K562 (cell line): ENCODE results near the gene CSTA. TPM values are rescaled to one million over a fixed set of nuclear protein-coding genes. Genes with fewer than 3 reads are reported as not detected.

ENCODE experiments used
- ATAC-seq: fragments of 200-7000 bp; cut with Tn5 transposase; 3 replicates; pipeline ENCODE4 v1.9.1; 2020; ENCODE audit warnings: moderate library complexity
- Bru-seq: library from RNA; stranded (reverse); fragments of 400-500 nt; gene quantifications from one replicate; lab custom pipeline; 2021; lab: Mats Ljungman, UMichigan
- BruChase-seq, 2 experiments: library from RNA; stranded (reverse); fragments of 400-500 nt; gene quantifications; one replicate each; lab custom pipeline; 2021; lab: Mats Ljungman, UMichigan
- BruUV-seq: library from RNA; stranded (reverse); fragments of 400-500 nt; replicated peaks from 2 replicates; lab custom pipeline; 2021; lab: Mats Ljungman, UMichigan
- CTCF ChIA-PET: fragments of 300-600 bp; formaldehyde crosslinking; extraction: SDS; loops from one replicate; lab custom pipeline; 2021; ENCODE audit warnings: low intra/inter-chr PET ratio; lab: Yijun Ruan, JAX
- POLR2A ChIA-PET: fragments of 300-600, 350-650 bp; sonication (Branson Sonifier 250); formaldehyde crosslinking; extraction: SDS; loops from one replicate; lab custom pipeline; 2021; ENCODE audit warnings: antibody characterized with exemption, inconsistent platforms; lab: Yijun Ruan, JAX
- DNase-seq, 4 experiments: peaks; one replicate each; pipeline versions ENCODE4 v3.0.0 to v3.0.0-alpha.2; 2011 to 2018; ENCODE audit warnings: low spot score in 3 of 4, mixed read lengths in 3 of 4; ENCODE audit errors: extremely low read depth in 1 of 4
- FAIRE-seq: peaks from 2 replicates; lab custom pipeline; 2011; peaks lifted over from hg19 to GRCh38; lab: Jason Lieb, UNC
- H2AFZ ChIP-seq: 2 replicates; pipeline ENCODE4 v1.6.0; 2011; ENCODE audit warnings: low read depth, low read length, control low read depth, inconsistent platforms
- H3K27ac ChIP-seq: fragments of 200-600 bp; 3 replicates; pipeline ENCODE4 v1.8.0; 2011; ENCODE audit warnings: low read depth, mild to moderate bottlenecking, control low read depth, inconsistent platforms, low read length, moderate library complexity, mixed read lengths; ENCODE audit errors: extremely low read depth
- H3K27me3 ChIP-seq, 2 experiments: fragments of 300-600 bp in 1 of 2; 2 replicates in 1 of 2; 3 replicates in 1 of 2; pipeline versions ENCODE4 v1.6.0 to v1.8.0; 2011; ENCODE audit warnings: inconsistent platforms in 2 of 2, low read length in 2 of 2, mild to moderate bottlenecking in 1 of 2, mixed read lengths in 1 of 2, moderate library complexity in 1 of 2; ENCODE audit not compliant: control insufficient read depth in 2 of 2, insufficient read depth in 2 of 2
- H3K36me3 ChIP-seq: fragments of 300-600 bp; 3 replicates; pipeline ENCODE4 v1.8.0; 2011; ENCODE audit warnings: mild to moderate bottlenecking, low read length, inconsistent platforms; ENCODE audit not compliant: control insufficient read depth, insufficient read depth
- H3K4me1 ChIP-seq, 2 experiments: fragments of 200-600 bp in 1 of 2; replicated peaks in 1 of 2; 2 replicates in 1 of 2; 3 replicates in 1 of 2; pipeline versions ENCODE4 v1.5.1 to v1.8.0; 2011; ENCODE audit warnings: inconsistent platforms in 2 of 2, low read length in 2 of 2, mild to moderate bottlenecking in 1 of 2, mixed read lengths in 1 of 2, moderate library complexity in 1 of 2; ENCODE audit not compliant: control insufficient read depth in 2 of 2, insufficient read depth in 2 of 2
- H3K4me2 ChIP-seq: 2 replicates; pipeline ENCODE4 v1.6.1; 2011; ENCODE audit warnings: low read length, control low read depth, inconsistent platforms, mixed read lengths; ENCODE audit not compliant: insufficient read depth
- H3K4me3 ChIP-seq: fragments of 200-600 bp; sonication (generic), shearing (Covaris generic); 2 replicates; pipeline ENCODE4 v1.5.1; 2016; ENCODE audit warnings: control low read depth, inconsistent platforms
- H3K79me2 ChIP-seq: fragments of 200-600 bp; 3 replicates; pipeline ENCODE4 v1.8.0; 2011; ENCODE audit warnings: low read length, inconsistent platforms; ENCODE audit not compliant: control insufficient read depth, insufficient read depth
- H3K9ac ChIP-seq, 2 experiments: 2 replicates each; pipeline versions ENCODE4 v1.6.0 to v1.6.1; 2011; ENCODE audit warnings: low read depth in 2 of 2, low read length in 2 of 2, control low read depth in 1 of 2, inconsistent platforms in 1 of 2, mild to moderate bottlenecking in 1 of 2, mixed read lengths in 1 of 2; ENCODE audit not compliant: insufficient read depth in 1 of 2
- H3K9me1 ChIP-seq: one replicate; pipeline ENCODE4 v1.6.0; 2011; ENCODE audit warnings: inconsistent platforms, mild to moderate bottlenecking, low read length, moderate library complexity; ENCODE audit not compliant: control insufficient read depth, insufficient read depth
- H3K9me3 ChIP-seq: replicated peaks from 2 replicates; pipeline ENCODE4 v1.5.1; 2011; ENCODE audit warnings: low read depth, low read length, inconsistent platforms; ENCODE audit not compliant: control insufficient read depth, insufficient read depth
- H4K20me1 ChIP-seq: replicated peaks from 2 replicates; pipeline ENCODE4 v1.6.1; 2011; ENCODE audit warnings: low read length, inconsistent platforms, mixed read lengths; ENCODE audit not compliant: control insufficient read depth, insufficient read depth
- ATF3 ChIP-seq, 2 experiments: fragments of 450-650 bp in 1 of 2; sonication (generic) in 1 of 2; formaldehyde crosslinking in 1 of 2; IDR thresholded peaks in 1 of 2; conservative IDR thresholded peaks in 1 of 2; 2 replicates each; pipeline versions ENCODE4 v1.6.1 to v1.8.1; 2016 to 2023; ENCODE audit warnings: mild to moderate bottlenecking in 2 of 2, moderate library complexity in 2 of 2, inconsistent platforms in 1 of 2, missing genetic modification reagents in 1 of 2
- ATF7 ChIP-seq: fragments of 450-650 bp; IDR thresholded peaks from 2 replicates; pipeline ENCODE4 v1.7.1; 2014; ENCODE audit warnings: mild to moderate bottlenecking, moderate library complexity
- HNRNPUL1 ChIP-seq: fragments of 200-400 bp; formaldehyde crosslinking; IDR thresholded peaks from 2 replicates; pipeline ENCODE4 v1.6.1; 2017; ENCODE audit warnings: low read length
- TARDBP ChIP-seq: fragments of 450-650 bp; IDR thresholded peaks from 2 replicates; pipeline ENCODE4 v1.6.1; 2016
- ZNF79 ChIP-seq: fragments of 250-450 bp; sonication (Bioruptor Pico); IDR thresholded peaks from 2 replicates; pipeline ENCODE4 v1.4.0; 2020; ENCODE audit warnings: low read depth, mild to moderate bottlenecking, moderate library complexity
- WGBS: fragments of 100-300 bp; shearing (Covaris generic); methylation state at CpG from one replicate; pipeline ENCODE4 v1.1.6; 2016; ENCODE audit warnings: low coverage, mixed read lengths; ENCODE audit not compliant: insufficient coverage; ENCODE audit errors: missing lambda C conversion rate; 5-methylcytosine and 5-hydroxymethylcytosine counted together
- in situ Hi-C: fragments of 300-500 bp; cut with MboI; formaldehyde crosslinking; loops from 4 replicates; pipeline ENCODE4 v1.15.0; 2018; ENCODE audit warnings: inconsistent platforms, mixed read lengths
- intact Hi-C: fragments of 100-400 bp; cut with micrococcal nuclease; formaldehyde crosslinking; loops from 2 replicates; pipeline ENCODE4 v1.14.2; 2022
- long read RNA-seq, 3 experiments: library from polyadenylated mRNA in 2 of 3; library from RNA in 1 of 3; unstranded in 2 of 3; stranded (forward) in 1 of 3; transcript quantifications; one replicate each; pipeline ENCODE4 v2.0.0, GENCODE V29; 2019 to 2022
- polyA minus RNA-seq, 3 experiments: library from RNA; depleted of rRNA, polyadenylated mRNA; stranded (reverse); fragments of >200 nt; gene quantifications; 2 replicates each; pipeline ENCODE4 v1.2.3, GENCODE V29; 2011
- polyA plus RNA-seq, 8 experiments: library from polyadenylated mRNA; depleted of rRNA in 4 of 8; stranded (reverse) in 5 of 8; unstranded in 3 of 8; fragments of >200 nt; fragmentation: Nextera tagmentation in 2 of 8; fragmentation: Illumina TruSeq in 1 of 8; extraction: Ambion mirVana in 2 of 8; extraction: Trizol in 1 of 8; gene quantifications; 2 replicates each; pipeline versions ENCODE4 v1.2.1 to v1.2.3, GENCODE V29; 2011 to 2014; ENCODE audit warnings: inconsistent platforms in 1 of 8, missing spikeins in 1 of 8
- total RNA-seq, 7 experiments: library from RNA; depleted of rRNA in 6 of 7; stranded (reverse); fragments of >200 nt in 6 of 7; fragmentation: Illumina TruSeq in 2 of 7; extraction: Trizol in 2 of 7; gene quantifications; 2 replicates each; pipeline versions ENCODE4 v1.2.1 to v1.2.3, GENCODE V29; 2011 to 2021; ENCODE audit warnings: low replicate concordance in 1 of 7
- TF ChIP-seq, protein P1 (sequence below): fragments of 450-650 bp; IDR thresholded peaks from 2 replicates; pipeline ENCODE4 v1.6.1; 2016; ENCODE audit warnings: mild to moderate bottlenecking, moderate library complexity

CSTA gene
- not detected in 2 replicates for total RNA-seq (2011; cell fraction: chromatin; rRNA removed; ENCODE audit: low replicate concordance)
- total RNA-seq (2011; cell fraction: nucleolus; rRNA removed): not detected in 2 replicates
- not detected in 2 replicates for total RNA-seq (2011; cell fraction: nucleoplasm; rRNA removed)
- 0.68 and 0.73 TPM in 2 replicates for total RNA-seq (2014; rRNA removed)
- total RNA-seq (2014; rRNA removed; fragmentation: Illumina TruSeq; extraction: Trizol): 1.5 and 2.0 TPM in 2 replicates
- total RNA-seq (2015; rRNA removed; fragmentation: Illumina TruSeq; extraction: Trizol): 3.1 and 3.7 TPM in 2 replicates
- 0.44 and 1.0 TPM in 2 replicates for total RNA-seq (2021)
- polyA plus RNA-seq (2011; rRNA removed): 0.11 TPM in 2 replicates
- polyA plus RNA-seq (2011; cell fraction: cytosol; rRNA removed): not detected in 2 replicates
- polyA plus RNA-seq (2011; cell fraction: nucleus; rRNA removed): not detected in 2 replicates
- polyA plus RNA-seq (2012): 1.2 and 26.8 TPM in 2 replicates
- polyA plus RNA-seq (2014; fragmentation: Illumina TruSeq; extraction: Trizol): 1.2 and 1.3 TPM in 2 replicates
- polyA plus RNA-seq (2014; fragmentation: Nextera tagmentation; extraction: Ambion mirVana): 1 to 10 TPM in 1 of 2 experiments, under 1 TPM in 1; 0.78 to 1.1 TPM
- 0.94 and 2.3 TPM in 2 replicates for polyA plus RNA-seq (2014; rRNA removed)
- not detected in 2 replicates for polyA minus RNA-seq (2011; rRNA and poly(A)+ RNA removed)
- not detected in 2 replicates for polyA minus RNA-seq (2011; cell fraction: cytosol; rRNA and poly(A)+ RNA removed)
- polyA minus RNA-seq (2011; cell fraction: nucleus; rRNA and poly(A)+ RNA removed): not detected in 2 replicates
- Bru-seq, nascent RNA: percentile 19 among the genes with signal in this experiment
- BruChase-seq, experiment 1, labeled RNA remaining after a 2-hour chase: percentile 26 among the genes with signal in this experiment
- percentile 27 among the genes with signal in this experiment for BruChase-seq, experiment 2, labeled RNA remaining after a 6-hour chase
- long read RNA-seq, experiment 1: 0 reads
- long read RNA-seq, experiment 2: 0 reads
- long read RNA-seq, experiment 3: 0 reads

DNA sequence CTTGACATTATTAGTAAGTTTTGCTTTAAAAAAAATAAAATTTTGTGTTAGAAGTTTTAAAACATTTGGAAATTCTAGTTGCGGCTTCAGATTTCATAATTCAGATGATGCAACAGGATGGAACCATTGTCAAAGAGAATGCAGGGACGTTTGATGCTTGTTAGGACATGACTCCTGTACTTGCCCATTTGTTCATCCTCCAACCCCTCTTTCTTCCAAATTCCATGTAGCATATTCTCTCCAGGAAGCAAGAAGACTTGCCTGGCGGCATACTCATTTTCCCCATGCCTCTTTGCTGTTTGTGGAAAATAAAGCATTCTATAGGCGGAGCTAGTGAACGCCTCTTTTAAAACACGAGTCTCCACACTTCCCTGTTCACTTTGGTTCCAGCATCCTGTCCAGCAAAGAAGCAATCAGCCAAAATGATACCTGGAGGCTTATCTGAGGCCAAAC lies at the start of gene CSTA:
Gene CSTA, plus strand, starts transcription at position 378 of the 453 bp plus-strand sequence. Its CDS starts 45 bp downstream, at position 423.
- ATAC-seq (peak; percentile 53), DNase-seq (no peak), FAIRE-seq (no peak)
- no peaks in the 10 kb centered on the region for H3K27me3 ChIP-seq
- H4K20me1 ChIP-seq: no peaks in the 10 kb centered on the region
- H3K4me1 ChIP-seq: no peaks in the 10 kb centered on the region
- H3K9me3 ChIP-seq: no peaks in the 10 kb centered on the region
- H3K9ac ChIP-seq: no peak within 1 kb of the TSS
- no peaks in the 10 kb centered on the region for H3K79me2 ChIP-seq
- BruUV-seq: no TSS peak
- in situ Hi-C loops: no loop called here
- no peak within 1 kb of the TSS for H3K27ac ChIP-seq
- H2AFZ ChIP-seq: no peak within 1 kb of the TSS
- POLR2A ChIA-PET: no interaction called here
- intact Hi-C loops: no loop called here
- H3K36me3 ChIP-seq: no peaks in the 10 kb centered on the region
- WGBS: 3% methylated on average over 6 of the region's 6 CpGs
- H3K9me1 ChIP-seq: no peaks in the 10 kb centered on the region
- H3K4me3 ChIP-seq: no peak within 1 kb of the TSS
- H3K4me2 ChIP-seq: no peak within 1 kb of the TSS
- CTCF ChIA-PET: no interaction called here
- TF ChIP-seq, protein P1, sequence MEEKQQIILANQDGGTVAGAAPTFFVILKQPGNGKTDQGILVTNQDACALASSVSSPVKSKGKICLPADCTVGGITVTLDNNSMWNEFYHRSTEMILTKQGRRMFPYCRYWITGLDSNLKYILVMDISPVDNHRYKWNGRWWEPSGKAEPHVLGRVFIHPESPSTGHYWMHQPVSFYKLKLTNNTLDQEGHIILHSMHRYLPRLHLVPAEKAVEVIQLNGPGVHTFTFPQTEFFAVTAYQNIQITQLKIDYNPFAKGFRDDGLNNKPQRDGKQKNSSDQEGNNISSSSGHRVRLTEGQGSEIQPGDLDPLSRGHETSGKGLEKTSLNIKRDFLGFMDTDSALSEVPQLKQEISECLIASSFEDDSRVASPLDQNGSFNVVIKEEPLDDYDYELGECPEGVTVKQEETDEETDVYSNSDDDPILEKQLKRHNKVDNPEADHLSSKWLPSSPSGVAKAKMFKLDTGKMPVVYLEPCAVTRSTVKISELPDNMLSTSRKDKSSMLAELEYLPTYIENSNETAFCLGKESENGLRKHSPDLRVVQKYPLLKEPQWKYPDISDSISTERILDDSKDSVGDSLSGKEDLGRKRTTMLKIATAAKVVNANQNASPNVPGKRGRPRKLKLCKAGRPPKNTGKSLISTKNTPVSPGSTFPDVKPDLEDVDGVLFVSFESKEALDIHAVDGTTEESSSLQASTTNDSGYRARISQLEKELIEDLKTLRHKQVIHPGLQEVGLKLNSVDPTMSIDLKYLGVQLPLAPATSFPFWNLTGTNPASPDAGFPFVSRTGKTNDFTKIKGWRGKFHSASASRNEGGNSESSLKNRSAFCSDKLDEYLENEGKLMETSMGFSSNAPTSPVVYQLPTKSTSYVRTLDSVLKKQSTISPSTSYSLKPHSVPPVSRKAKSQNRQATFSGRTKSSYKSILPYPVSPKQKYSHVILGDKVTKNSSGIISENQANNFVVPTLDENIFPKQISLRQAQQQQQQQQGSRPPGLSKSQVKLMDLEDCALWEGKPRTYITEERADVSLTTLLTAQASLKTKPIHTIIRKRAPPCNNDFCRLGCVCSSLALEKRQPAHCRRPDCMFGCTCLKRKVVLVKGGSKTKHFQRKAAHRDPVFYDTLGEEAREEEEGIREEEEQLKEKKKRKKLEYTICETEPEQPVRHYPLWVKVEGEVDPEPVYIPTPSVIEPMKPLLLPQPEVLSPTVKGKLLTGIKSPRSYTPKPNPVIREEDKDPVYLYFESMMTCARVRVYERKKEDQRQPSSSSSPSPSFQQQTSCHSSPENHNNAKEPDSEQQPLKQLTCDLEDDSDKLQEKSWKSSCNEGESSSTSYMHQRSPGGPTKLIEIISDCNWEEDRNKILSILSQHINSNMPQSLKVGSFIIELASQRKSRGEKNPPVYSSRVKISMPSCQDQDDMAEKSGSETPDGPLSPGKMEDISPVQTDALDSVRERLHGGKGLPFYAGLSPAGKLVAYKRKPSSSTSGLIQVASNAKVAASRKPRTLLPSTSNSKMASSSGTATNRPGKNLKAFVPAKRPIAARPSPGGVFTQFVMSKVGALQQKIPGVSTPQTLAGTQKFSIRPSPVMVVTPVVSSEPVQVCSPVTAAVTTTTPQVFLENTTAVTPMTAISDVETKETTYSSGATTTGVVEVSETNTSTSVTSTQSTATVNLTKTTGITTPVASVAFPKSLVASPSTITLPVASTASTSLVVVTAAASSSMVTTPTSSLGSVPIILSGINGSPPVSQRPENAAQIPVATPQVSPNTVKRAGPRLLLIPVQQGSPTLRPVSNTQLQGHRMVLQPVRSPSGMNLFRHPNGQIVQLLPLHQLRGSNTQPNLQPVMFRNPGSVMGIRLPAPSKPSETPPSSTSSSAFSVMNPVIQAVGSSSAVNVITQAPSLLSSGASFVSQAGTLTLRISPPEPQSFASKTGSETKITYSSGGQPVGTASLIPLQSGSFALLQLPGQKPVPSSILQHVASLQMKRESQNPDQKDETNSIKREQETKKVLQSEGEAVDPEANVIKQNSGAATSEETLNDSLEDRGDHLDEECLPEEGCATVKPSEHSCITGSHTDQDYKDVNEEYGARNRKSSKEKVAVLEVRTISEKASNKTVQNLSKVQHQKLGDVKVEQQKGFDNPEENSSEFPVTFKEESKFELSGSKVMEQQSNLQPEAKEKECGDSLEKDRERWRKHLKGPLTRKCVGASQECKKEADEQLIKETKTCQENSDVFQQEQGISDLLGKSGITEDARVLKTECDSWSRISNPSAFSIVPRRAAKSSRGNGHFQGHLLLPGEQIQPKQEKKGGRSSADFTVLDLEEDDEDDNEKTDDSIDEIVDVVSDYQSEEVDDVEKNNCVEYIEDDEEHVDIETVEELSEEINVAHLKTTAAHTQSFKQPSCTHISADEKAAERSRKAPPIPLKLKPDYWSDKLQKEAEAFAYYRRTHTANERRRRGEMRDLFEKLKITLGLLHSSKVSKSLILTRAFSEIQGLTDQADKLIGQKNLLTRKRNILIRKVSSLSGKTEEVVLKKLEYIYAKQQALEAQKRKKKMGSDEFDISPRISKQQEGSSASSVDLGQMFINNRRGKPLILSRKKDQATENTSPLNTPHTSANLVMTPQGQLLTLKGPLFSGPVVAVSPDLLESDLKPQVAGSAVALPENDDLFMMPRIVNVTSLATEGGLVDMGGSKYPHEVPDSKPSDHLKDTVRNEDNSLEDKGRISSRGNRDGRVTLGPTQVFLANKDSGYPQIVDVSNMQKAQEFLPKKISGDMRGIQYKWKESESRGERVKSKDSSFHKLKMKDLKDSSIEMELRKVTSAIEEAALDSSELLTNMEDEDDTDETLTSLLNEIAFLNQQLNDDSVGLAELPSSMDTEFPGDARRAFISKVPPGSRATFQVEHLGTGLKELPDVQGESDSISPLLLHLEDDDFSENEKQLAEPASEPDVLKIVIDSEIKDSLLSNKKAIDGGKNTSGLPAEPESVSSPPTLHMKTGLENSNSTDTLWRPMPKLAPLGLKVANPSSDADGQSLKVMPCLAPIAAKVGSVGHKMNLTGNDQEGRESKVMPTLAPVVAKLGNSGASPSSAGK: peak; percentile 33; the same call in 1 of the 2 replicates
- TF ChIP-seq ZNF79 (CRISPR knock-in tag) (peak; percentile 93), ATF3 (IDR thresholded peaks at IDR 0.05) (peak; percentile 88), ATF3 (CRISPR knock-in tag; conservative IDR thresholded peaks at IDR 0.05) (no peak), HNRNPUL1 (no peak), ATF7 (peak; percentile 83; the same call in 1 of the 2 replicates), TARDBP (no peak)
